Hematopoietic multipotent progenitor cell treated with erythropoietin and hydrocortisone succinate and interleukin-3 and kit ligand, for 4 days (in vitro differentiated cells): ENCODE measurements around the gene SLC7A11.
"Not testable (repeated sequence)": the region's sequence is repeated elsewhere in the genome, so short reads cannot be mapped to it uniquely, and the experiment has no call there.

Experiments
- DNase-seq: peaks from one replicate; pipeline ENCODE4 v3.0.0-alpha.2; 2015

The SLC7A11 gene

DNA sequence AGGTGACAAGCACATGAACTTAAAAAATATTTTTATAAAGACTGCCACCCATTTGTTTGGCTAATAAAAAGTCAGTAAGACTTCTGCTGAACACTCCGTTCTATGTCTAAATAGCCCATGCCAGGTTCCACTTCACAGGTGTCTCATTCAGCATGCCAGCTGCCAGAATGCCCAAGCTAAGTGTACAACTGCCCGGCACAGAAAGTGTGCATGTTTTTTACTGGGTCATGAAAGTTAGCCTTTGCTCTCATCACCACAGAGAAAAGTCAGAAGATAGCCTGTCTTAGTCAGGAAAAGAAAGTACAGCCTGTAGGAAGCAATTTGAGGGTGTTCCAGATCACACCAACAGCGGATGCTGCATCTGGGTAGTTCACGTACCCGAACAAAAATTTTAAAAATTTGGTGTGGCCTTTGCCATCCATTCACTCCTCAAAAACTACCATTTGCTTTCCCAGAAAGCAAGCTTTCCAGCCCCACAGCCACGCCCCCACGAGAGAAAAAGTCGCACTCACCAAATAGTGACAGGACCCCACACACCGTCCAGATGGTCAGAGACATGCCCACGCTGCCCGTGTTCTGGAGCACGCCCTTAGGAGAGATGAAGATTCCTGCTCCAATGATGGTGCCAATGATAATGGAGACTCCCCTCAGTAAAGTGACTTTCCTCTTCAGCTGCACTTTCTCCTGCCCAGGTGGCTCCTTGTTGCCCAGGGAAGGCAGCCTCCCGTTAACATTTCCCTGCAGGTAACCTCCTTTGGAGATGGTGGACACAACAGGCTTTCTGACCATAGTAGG lies 671 bp downstream of the SLC7A11 start:
- peak; percentile 39 for DNase-seq

DNA sequence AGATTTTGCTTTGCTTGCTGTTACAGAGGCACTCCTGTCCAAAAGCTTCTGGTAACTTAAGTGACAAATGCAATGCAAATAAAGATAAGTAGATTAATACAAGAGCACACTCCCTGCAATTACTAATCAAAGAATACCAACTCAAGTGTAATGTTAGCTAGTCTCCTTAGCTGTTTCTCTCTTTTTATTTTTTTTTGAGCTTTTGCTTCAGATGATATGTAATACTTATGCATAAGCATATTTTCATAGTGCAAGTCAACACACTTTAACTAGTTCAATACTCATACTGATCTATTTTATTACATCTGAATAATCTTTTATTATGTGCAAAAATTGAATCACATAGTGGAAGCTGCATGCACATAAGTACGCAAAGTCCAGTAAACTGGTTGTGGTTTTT lies 2.7 kb downstream of the SLC7A11 start:
- DNase-seq, result no peak

DNA sequence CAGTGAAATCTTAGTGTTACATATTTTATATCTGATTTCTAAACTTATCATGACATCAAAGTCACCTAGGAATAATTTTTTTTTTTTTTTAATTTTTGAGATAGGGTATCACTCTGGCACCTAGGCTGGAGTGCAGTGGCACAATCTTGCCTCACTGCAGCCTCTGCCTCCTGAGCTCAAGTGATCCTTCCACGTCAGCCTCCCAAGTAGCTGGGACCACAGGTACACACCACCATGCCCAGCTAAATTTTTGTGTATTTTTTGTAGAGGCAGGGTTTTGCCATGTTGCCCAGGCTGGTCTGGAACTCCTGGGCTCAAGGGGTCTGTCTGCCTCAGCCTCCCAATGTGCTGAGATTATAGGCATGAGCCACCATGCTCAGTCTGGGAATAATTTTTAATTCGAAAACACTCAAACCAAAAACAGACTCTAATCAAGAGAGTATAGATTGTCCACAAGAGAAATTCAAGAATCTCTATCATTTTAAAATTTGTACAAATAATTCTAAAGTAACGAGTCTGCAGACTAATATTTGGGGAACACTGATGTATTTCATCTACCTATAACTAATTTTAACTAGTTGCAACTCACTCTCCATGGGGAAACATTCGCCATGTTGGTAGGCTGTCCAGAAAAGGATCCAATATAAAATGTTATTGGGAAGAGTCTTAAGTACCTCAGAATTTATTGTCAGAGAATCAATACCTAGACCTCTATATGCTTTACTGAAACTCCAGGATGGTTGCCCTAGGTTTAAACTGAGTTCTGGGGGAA lies 3.4 kb downstream of the SLC7A11 start:
- DNase-seq, result no peak

DNA sequence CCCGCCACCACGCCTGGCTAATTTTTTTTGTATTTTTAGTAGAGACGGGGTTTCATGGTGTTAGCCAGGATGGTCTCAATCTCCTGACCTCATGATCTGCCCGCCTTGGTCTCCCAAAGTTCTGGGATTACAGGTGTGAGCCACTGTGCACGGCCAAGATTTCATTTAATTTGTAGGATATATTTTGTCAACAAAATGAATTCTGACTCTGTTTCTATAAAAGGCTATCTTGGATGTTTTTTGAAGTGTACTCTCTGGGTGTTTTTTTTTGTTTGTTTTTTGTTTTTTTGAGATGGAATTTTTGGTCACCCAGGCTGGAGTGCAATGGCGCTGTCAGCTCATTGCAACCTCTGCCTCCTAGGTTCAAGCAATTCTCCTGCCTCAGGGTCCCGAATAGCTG lies 5.0 kb downstream of the SLC7A11 start:
- not testable (repeated sequence) for DNase-seq

DNA sequence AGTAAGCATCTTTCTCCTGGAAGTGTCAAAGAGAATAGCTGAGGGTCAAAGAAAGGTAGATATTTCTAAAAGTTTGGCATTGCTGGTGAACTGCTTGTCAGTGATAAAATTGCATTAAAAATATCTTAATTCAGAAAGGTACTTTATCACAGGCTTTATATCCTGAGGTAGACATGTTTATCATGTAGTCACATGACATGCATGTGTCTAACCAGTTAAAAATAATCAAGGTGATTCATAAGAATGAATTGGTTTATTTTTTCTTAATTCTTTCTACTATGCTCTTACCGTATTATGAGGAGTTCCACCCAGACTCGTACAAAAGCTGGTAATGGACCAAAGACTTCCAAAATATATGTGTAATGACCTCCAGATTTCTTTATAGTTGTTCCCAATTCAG lies 6.1 kb downstream of the SLC7A11 start:
- no peak for DNase-seq

DNA sequence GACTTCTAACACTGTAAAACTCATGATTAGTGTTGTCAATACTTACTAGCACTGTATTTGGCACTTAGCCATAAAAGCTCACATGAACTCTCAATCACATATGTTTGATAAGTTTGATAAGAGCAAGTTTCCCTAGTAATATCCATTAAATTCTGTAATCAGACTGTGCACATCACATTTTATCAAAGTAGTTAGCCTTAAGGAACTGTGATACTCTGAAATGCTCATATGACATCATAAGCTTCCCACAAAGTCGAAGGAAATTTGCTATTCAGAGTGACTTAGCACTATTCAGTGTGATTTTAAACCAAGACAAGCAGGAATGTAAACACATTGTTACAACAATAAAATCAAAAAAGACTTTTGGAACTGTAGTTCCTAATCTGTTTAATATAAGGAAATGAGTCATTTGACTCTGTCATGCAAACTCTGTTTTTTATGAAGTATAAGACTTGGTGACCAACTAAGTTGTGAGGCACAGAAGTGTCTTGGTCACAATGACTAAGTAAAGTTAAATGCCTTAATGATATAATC lies 6.7 kb downstream of the SLC7A11 start:
- peak; percentile 72 for DNase-seq

DNA sequence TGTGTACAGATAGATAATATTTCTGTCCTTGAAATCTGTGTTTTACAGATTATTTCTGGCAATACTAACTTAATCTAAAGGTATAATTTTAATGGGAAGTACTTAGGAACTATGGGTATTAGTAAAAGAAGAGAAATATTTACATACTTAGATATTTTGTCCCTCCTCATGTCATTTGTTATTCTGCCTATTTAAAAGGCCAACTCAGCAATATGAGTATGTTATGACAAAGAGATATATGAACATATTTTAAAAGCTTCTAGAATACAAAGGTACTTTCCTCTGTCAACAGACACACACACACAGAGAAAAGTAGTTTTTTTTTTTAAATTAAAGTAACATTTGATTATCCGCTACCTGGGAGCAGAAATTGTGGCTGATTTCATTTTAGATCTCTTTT lies 7.9 kb downstream of the SLC7A11 start:
- no peak for DNase-seq

DNA sequence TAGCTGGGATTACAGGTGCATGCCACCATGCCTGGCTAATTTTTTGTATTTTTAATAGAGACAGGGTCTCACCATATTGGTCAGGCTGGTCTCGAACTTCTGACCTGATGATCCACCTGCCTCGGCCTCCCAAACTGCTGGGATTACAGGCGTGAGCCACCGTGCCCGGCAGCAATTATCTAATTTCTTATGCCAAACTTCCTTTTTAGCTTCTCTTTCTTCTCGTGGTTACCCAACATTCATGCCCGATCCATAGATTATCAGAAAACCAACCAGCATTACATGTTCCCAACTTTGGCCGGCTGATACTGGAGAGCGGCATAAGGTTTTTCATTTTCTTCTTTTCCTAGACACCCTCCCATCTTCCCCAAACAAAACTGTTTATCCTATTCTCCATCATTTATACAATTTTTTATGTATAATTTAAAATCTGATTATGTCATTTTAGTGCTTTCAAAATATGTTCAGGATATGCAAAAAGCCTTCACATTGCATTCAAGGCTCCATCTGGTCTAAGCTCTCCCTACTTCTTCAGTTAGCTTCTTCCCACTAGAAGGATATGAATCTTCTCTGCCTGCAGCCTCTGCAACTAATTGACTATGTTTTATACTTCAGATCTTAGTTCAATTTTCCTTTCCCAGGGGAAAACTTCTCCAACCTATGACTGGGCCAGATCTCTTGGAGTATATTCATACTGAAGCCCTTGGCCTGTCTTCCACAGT lies 8.7 kb downstream of the SLC7A11 start:
- DNase-seq, result no peak

DNA sequence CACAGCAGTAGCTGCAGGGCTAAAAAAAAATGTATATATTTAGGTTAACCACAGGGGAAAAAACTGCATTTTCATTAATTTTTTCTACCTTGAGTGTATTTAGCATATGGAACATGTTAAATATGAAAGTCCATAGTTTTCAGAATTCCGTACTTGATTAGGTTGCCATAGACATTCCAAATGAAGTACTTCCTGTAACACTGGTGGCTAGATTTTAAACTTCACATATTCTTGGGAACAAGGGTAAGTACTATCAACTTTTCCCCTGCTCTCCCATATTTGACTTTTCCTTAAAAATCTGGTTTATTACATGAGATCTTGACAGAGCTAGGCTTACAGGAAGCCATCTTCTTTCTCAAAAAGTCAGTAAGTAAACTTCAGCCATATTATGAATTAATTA lies 9.8 kb downstream of the SLC7A11 start:
- no peak for DNase-seq

DNA sequence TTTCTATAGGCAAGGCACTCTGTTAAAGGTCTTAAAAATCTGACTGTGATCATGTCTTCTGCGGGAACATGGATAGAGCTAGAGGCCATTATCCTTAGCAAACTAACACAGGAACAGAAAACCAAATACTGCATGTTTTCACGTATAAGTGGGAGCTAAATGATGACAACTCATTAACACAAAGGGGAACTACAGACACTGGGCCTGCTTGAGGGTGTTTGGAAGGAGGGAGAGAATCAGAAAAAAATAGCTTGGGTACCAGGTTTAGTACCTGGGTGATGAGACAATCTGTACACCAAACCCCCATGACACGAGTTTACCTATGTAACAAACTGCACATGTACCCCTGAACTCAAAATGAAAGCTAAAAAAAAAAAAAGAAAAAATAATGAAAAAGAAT lies 12.1 kb downstream of the SLC7A11 start:
- DNase-seq, result no peak

DNA sequence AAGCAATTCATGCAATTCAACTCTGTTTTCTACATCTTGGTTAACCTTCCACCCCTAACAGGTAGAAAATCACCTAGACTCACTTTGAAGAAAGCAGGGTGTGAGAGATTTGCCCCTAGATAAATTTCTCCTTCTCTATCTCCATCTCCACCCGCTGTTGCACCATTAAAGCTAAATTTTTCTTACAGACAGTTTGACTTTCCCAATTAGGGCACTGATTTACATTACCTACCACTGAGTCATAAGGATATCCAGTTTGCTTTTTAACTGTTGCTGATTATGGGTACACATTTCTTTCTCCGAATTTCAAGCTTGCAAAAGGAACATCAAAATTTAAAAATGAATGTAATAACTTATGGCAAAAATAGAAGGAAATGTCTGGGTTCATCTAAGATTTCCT lies 13.0 kb downstream of the SLC7A11 start:
- DNase-seq, result no peak

DNA sequence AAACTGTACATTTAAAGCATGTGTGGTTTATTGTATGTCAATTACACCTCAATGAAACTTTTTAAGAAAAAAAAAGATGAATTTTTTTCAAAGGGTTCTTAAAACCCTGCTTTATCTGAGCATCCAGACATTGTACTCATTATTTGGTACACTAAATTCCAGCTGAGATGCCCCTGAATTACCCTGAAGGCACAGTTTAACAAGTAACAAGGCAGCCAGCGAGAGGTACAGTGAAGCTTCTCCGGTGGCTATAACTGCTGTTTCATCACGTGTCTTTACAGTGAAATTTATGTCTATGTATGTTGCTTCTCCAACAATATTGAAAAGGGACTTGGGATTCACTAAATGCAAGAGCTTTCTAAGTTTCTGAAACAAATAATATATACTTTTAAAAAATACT lies 15.8 kb downstream of the SLC7A11 start:
- no peak for DNase-seq

DNA sequence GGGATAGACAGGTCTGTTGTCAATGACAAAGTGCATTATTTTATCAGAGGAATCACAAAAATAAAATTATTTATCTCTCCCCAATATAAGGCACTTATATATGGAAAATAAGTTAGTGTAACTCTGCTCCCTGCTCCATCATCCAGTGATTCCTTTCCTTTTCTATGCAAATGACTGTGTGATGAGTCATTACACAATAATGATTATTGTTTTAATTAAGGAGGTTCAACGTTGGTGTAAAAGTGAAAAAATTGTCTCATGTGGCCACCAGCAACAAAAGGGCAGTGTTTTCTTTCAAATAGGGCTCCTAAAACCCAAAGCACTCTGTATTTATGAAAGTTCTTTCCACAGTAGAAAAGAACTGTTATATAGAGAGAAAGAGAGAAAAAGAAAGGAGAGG lies 16.7 kb downstream of the SLC7A11 start:
- DNase-seq, result no peak

DNA sequence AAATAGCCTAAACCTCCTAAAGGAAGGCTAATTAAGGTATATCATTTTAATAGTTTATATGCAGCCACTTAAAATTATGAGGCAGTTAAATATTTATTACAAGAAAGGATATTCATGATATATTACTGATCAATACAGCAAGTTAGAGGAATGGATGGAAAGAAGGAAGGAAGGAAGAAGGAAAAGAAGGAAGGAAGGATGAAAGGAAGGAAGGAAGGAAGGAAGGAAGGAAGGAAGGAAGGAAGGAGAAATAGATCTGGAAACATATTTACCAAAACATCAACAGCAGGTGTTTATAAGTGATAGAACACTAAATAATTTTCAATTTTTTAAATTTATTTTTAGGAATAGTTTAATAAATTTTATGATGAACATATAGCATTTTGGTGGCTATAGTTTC lies 17.5 kb downstream of the SLC7A11 start:
- no peak for DNase-seq

DNA sequence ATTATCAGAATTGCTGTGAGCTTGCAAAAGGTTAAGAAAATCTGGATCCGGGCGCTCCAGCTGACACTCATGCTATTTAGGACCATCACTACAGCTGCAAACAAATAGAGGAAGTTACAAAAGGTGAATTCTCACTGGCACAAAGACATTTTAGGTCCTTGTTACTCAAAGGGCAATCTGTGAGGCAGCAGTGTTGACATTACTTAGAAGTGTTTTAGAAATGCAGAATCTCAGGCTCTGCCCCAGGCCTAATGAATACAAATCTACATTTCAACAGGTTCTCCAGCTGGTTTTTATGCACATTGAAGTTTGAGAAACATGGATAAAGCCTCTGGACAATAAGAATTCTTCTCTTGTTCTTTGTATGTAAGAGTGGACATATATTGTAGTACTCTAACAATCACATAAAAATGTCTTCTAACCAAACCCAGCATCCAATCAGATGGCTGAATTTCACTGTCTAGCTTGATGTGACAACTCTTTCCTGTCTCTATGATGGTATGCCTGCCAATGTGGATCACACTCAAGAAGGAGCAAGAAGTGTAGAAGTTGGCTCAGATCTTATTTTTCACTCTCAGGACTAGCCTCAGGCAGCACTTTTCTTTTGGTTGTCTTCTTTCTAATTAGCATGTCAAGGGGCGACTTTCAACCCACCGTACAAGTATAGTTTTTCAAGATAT lies 18.8 kb downstream of the SLC7A11 start:
- DNase-seq, result peak; percentile 40

DNA sequence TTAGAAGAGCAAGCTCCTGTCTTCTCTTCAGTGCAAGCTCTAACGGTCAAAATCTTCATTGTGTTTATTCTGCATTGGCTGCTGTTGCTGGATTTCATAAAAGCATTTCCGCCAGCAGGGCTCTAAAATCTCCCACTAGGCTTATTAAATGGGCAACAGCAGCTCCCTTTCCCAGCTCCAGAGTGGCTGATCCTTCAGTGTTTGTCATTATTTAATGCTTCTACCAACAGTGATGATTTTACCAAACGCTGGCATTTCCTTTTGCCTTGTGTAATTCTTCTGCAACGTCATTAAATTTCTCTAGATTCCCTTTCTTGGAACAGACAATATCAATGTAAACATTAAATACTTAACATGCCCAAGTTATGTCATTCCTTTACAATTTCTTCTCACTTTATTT lies 20.1 kb downstream of the SLC7A11 start:
- DNase-seq, result no peak

DNA sequence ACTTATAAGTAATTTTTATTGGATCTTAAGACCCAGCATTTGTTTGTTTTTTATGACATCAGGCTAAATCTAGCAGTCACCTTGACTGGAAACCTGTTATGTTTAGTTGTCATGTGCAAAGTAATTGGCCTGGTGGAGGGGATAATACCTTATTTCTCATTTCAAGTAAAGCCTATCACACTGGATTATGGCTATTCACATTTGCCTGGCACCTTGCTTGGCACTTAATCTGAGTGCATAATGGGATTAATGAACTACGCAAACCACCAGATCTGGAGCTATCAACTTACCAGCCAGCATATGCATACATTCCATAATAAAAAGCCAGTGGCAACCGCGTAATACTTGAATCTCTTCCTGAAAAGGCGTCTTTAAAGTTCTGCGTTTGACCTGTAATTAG lies 23.2 kb downstream of the SLC7A11 start:
- DNase-seq, result no peak

DNA sequence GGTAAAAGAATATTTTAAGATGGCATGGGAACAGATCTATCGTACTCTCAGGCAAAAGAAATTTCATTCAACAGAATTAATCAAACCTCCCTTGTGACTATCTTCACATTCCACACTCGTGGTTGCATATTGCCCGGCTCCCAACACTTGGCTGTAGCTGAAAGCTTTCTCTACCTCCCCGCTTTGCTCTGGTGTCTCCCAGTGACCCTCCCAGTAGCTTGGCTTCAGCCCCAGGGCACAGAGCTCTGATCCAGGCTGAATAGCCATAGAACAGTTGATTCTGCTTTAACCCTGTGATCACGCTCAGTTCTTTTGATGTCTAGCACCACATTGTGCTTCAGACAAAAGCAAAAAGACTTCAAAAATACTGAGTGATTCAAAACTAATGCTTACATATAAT lies 24.6 kb downstream of the SLC7A11 start:
- DNase-seq, result no peak

DNA sequence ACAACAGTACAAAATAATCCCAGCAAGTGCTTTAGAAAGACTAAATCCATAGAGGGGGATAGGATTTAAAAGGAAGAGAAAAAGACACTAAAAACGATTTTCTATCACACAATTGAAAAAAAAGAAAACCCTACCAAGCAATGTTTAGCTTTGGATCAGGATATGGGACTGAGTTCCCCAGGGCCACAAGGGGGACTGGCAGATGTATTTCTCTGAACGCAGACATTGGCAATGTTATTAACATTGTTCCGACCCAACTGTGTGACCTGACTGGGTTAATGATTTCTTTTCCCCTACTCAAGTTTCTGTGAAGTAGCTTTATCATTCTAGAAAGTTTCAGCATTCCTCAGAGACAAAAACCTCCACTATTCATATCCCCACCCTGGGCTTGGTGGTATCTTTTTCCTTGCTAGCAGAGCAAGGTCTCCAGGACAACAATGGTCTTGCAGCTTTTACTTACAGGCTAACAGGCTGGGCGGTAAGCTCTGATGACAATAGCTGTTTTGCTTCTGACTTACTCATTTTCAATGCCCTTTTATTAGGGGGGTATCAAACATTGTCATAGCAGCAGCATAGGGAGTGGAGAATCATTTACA lies 25.8 kb downstream of the SLC7A11 start:
- DNase-seq, result no peak

DNA sequence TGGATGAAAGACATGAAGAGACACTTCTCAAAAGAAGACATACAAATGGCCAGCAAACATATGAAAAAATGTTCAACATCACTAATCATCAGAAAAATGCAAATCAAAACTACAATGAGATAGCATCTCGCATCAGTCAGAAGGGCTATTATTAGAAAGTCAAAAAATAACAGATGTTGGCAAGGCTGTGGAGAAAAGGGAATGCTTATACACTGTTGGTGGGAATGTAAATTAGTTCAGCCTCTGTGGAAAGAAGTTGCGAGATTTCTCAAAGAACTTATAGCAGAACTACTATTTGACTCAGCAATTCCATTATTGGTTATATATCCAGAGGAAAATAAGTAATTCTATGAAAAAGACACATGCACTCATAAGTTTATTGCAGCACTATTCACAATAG lies 31.6 kb downstream of the SLC7A11 start:
- DNase-seq, result not testable (repeated sequence)

DNA sequence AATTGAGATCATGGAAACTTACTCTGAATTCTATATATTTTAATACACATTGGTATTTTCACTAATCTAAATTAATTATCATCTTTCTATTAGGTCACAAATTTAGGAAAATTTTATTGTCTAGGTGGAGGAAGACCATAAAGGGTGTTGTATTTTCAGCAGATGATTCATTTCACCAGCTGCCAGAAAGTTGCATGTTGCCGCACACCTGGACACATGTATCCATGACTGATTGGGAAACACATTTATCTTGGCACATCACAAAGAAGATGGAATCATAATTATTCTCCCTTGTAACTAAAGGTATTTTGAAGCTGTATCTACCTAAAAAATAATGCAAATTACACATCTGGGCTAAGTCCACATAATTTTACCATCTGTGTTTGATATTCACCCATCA lies 33.1 kb downstream of the SLC7A11 start:
- no peak for DNase-seq

DNA sequence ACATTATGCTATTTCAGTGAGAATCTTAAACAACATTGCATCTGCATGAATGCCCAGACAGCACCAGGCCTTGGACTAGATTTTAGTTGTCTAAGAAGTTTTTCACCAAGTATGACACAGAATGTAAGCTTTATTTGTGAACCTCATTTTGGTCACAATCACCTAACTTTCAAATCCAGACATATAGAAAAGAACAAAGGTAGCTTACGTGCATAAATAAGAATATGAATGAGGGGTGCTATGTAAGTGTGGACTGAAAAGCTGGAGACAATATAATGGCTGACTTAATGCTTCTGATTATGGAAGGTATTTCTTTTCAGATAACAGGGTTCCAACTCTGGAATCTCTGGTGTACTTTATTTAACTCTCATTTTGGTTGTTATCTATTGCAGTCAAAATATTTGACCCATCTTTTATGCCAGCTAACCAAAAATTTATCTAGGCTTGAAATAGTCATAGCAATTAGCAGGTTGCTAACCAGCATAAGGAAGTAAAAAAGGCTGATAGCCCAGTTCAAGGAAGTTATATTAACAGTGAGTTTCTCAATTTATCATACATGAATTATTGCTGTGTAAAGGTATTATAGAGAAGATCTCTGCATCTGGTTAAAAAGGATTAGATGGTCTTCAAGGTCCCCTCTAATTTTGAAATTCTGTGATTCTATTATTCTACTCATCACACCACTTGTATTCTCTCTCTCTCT lies 36.5 kb downstream of the SLC7A11 start:
- peak; percentile 27 for DNase-seq
